Spleen (tissue), 7 donors: Measurements from ENCODE around the gene SPTBN1.

Experiments used
- POLR2A ChIP-seq, 3 donors: fragments of 450-650 bp; IDR thresholded peaks; one replicate each; pipeline ENCODE4 v1.5.1; 2017; ENCODE audit warnings: antibody characterized with exemption in 3 of 3, mild to moderate bottlenecking in 1 of 3
- POLR2AphosphoS5 ChIP-seq, 3 donors: sonication (generic); formaldehyde crosslinking; IDR thresholded peaks; one replicate each; pipeline ENCODE4 v1.5.1; 2017; ENCODE audit warnings: antibody characterized with exemption in 3 of 3
- TF ChIP-seq, protein P1 (sequence below), 11 experiments: fragments of 200-600 bp in 7 of 11; fragments of 450-650 bp in 4 of 11; sonication (generic) in 4 of 11; IDR thresholded peaks in 8 of 11; conservative IDR thresholded peaks in 3 of 11; 1 replicate in 7 of 11; 2 replicates in 4 of 11; pipeline versions ENCODE4 v1.4.0 to v1.8.0; 2016 to 2021; ENCODE audit warnings: antibody characterized with exemption in 11 of 11, inconsistent platforms in 4 of 11, mild to moderate bottlenecking in 1 of 11
- donor health status: DM: no; HTN: no; CAD: no; lungs with moderate emphysema.
- donor health status: DM: no; HTN: no; CAD: no.
- donor health status: DM: no; HTN: no; CAD: no.

DNA sequence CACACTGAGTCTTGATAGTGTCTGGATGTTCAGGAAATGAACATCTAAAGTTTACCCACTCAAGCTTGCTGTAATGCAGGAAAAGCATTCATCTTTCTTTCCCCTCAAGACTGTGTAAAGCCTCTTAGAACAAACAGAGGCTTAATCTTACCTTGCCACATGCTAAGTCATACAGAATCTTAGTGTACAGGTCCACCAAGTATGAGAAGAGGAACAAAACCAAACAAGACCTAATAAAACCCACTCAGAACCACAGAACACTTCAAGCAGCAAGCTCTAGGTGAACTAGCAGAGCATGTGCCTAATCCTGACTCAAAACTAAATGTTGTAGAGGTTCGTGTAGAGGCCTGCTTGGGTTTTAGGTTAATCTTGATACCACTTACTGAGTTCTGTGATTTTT lies 97.6 kb downstream of the SPTBN1 start:
- TF ChIP-seq POLR2A (IDR thresholded peaks at IDR 0.05) (no peak), POLR2AphosphoS5 (IDR thresholded peaks at IDR 0.05) (no peak)
- TF ChIP-seq, protein P1, sequence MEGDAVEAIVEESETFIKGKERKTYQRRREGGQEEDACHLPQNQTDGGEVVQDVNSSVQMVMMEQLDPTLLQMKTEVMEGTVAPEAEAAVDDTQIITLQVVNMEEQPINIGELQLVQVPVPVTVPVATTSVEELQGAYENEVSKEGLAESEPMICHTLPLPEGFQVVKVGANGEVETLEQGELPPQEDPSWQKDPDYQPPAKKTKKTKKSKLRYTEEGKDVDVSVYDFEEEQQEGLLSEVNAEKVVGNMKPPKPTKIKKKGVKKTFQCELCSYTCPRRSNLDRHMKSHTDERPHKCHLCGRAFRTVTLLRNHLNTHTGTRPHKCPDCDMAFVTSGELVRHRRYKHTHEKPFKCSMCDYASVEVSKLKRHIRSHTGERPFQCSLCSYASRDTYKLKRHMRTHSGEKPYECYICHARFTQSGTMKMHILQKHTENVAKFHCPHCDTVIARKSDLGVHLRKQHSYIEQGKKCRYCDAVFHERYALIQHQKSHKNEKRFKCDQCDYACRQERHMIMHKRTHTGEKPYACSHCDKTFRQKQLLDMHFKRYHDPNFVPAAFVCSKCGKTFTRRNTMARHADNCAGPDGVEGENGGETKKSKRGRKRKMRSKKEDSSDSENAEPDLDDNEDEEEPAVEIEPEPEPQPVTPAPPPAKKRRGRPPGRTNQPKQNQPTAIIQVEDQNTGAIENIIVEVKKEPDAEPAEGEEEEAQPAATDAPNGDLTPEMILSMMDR (IDR thresholded peaks at IDR 0.05 in 8 of 11, conservative IDR thresholded peaks at IDR 0.05 in 3 of 11) = no peak
